Stimulated activated CD8-positive, alpha-beta memory T cell treated with anti-CD3 and anti-CD28 coated beads, Interleukin-15, amount 100 ng/mL, for 1 hour (primary cell): Measurements from ENCODE around the gene PLEKHH2.
"Not testable (repeated sequence)": the region's sequence is repeated elsewhere in the genome, so short reads cannot be mapped to it uniquely, and the experiment has no call there.

Experiments
- DNase-seq: peaks from one replicate; pipeline ENCODE4 v3.0.0-alpha.2; 2020; ENCODE audit warnings: low read depth

PLEKHH2 gene

GRCh38 chr2:43636621-43637020 lies 439 bp upstream of the PLEKHH2 start:
- DNase-seq, result no peak

- no peak for DNase-seq
Measured at GRCh38 chr2:43642363-43642762, 5.3 kb downstream of the PLEKHH2 start.

GRCh38 chr2:43643680-43644079 lies 6.6 kb downstream of the PLEKHH2 start:
- no peak for DNase-seq

GRCh38 chr2:43648994-43649701 lies 12.1 kb downstream of the PLEKHH2 start:
- no peak for DNase-seq

GRCh38 chr2:43653506-43653905 lies 16.4 kb downstream of the PLEKHH2 start:
- no peak for DNase-seq

GRCh38 chr2:43657241-43657640 lies 20.2 kb downstream of the PLEKHH2 start:
- DNase-seq, result no peak

GRCh38 chr2:43675646-43676321 lies 38.7 kb downstream of the PLEKHH2 start:
- DNase-seq, result no peak

- DNase-seq, result peak; percentile 4
Measured at GRCh38 chr2:43676322-43677050, 39.4 kb downstream of the PLEKHH2 start, which contains the start of gene C1GALT1C1L. Gene C1GALT1C1L, minus strand, starts transcription at chr2:43676429. Its CDS starts 107 bp downstream, at chr2:43676322.

- DNase-seq, result not testable (repeated sequence)
Measured at GRCh38 chr2:43677783-43678182, 40.7 kb downstream of the PLEKHH2 start.

- DNase-seq, result no peak
Measured at GRCh38 chr2:43685357-43685756, 48.3 kb downstream of the PLEKHH2 start.

GRCh38 chr2:43689999-43690398 lies 52.9 kb downstream of the PLEKHH2 start:
- no peak for DNase-seq

- DNase-seq, result no peak
Measured at GRCh38 chr2:43692428-43692994, 55.5 kb downstream of the PLEKHH2 start.

- not testable (repeated sequence) for DNase-seq
Measured at GRCh38 chr2:43698140-43698539, 61.1 kb downstream of the PLEKHH2 start.

GRCh38 chr2:43699761-43700160 lies 62.7 kb downstream of the PLEKHH2 start:
- DNase-seq, result no peak

GRCh38 chr2:43701111-43701510 lies 64.1 kb downstream of the PLEKHH2 start:
- DNase-seq, result no peak

- no peak for DNase-seq
Measured at GRCh38 chr2:43707255-43708015, 70.4 kb downstream of the PLEKHH2 start.

- DNase-seq, result no peak
Measured at GRCh38 chr2:43708178-43708577, 71.1 kb downstream of the PLEKHH2 start.

GRCh38 chr2:43708891-43709290 lies 71.8 kb downstream of the PLEKHH2 start:
- no peak for DNase-seq

- DNase-seq, result no peak
Measured at GRCh38 chr2:43710866-43711265, 73.8 kb downstream of the PLEKHH2 start.

- DNase-seq, result no peak
Measured at GRCh38 chr2:43714164-43714563, 77.1 kb downstream of the PLEKHH2 start.

- DNase-seq, result no peak
Measured at GRCh38 chr2:43715300-43716098, 78.4 kb downstream of the PLEKHH2 start.
